Hepatocyte (in vitro differentiated cells): ENCODE data around the gene SLC12A8. TPM values are rescaled to one million over a fixed set of nuclear protein-coding genes. Genes with fewer than 3 reads are reported as not detected.

Source experiments
- DNase-seq: peaks from one replicate; pipeline ENCODE4 v3.0.0-alpha.2; 2016; ENCODE audit warnings: low spot score
- H2AFZ ChIP-seq: fragments of 200-600 bp; sonication (generic); 2 replicates; pipeline ENCODE4 v1.6.0; 2016; ENCODE audit warnings: antibody characterized with exemption, mild to moderate bottlenecking
- H3K27ac ChIP-seq: fragments of 200-600 bp; sonication (generic); 2 replicates; pipeline ENCODE4 v1.5.1; 2016; ENCODE audit warnings: mild to moderate bottlenecking
- H3K27me3 ChIP-seq: fragments of 200-600 bp; sonication (generic); 2 replicates; pipeline ENCODE4 v1.6.1; 2016
- H3K36me3 ChIP-seq: fragments of 200-600 bp; sonication (generic); replicated peaks from 2 replicates; pipeline ENCODE4 v1.5.1; 2016; ENCODE audit warnings: low read depth; ENCODE audit not compliant: insufficient read depth
- H3K4me1 ChIP-seq: fragments of 200-600 bp; sonication (generic); 2 replicates; pipeline ENCODE4 v1.5.1; 2016; ENCODE audit warnings: mild to moderate bottlenecking, moderate library complexity; ENCODE audit not compliant: insufficient read depth
- H3K4me2 ChIP-seq: fragments of 200-600 bp; sonication (generic); 2 replicates; pipeline ENCODE4 v1.6.0; 2016
- H3K4me3 ChIP-seq: fragments of 200-600 bp; sonication (generic); 2 replicates; pipeline ENCODE4 v1.5.1; 2016; ENCODE audit warnings: mild to moderate bottlenecking
- H3K79me2 ChIP-seq: fragments of 200-600 bp; sonication (generic); 2 replicates; pipeline ENCODE4 v1.6.0; 2017; ENCODE audit warnings: mild to moderate bottlenecking
- H3K9me2 ChIP-seq: fragments of 200-600 bp; sonication (generic); replicated peaks from 2 replicates; pipeline ENCODE4 v1.6.0; 2017; ENCODE audit warnings: mild to moderate bottlenecking; ENCODE audit not compliant: insufficient read depth
- H3K9me3 ChIP-seq: fragments of 200-600 bp; sonication (generic); 2 replicates; pipeline ENCODE4 v1.5.1; 2016; ENCODE audit warnings: low read depth, mild to moderate bottlenecking
- H4K20me1 ChIP-seq: fragments of 200-600 bp; sonication (generic); 2 replicates; pipeline ENCODE4 v1.6.0; 2016; ENCODE audit warnings: mild to moderate bottlenecking; ENCODE audit not compliant: insufficient read depth, poor library complexity, severe bottlenecking
- CTCF ChIP-seq: fragments of 200-600 bp; sonication (generic); IDR thresholded peaks from 2 replicates; pipeline ENCODE4 v1.5.1; 2016; ENCODE audit warnings: antibody characterized with exemption, mild to moderate bottlenecking; ENCODE audit not compliant: poor library complexity
- EZH2 ChIP-seq: fragments of 200-600 bp; sonication (generic); IDR thresholded peaks from 2 replicates; pipeline ENCODE4 v1.6.1; 2016; ENCODE audit warnings: antibody characterized with exemption, mild to moderate bottlenecking, borderline replicate concordance
- EZH2phosphoT487 ChIP-seq: fragments of 200-600 bp; sonication (generic); IDR thresholded peaks from one replicate; pipeline ENCODE4 v1.6.1; 2018; ENCODE audit warnings: antibody characterized with exemption, mild to moderate bottlenecking, low read depth, moderate library complexity; ENCODE audit not compliant: unreplicated experiment, severe bottlenecking
- WGBS: methylation state at CpG from one replicate; pipeline ENCODE4 v1.1.6; 2016; ENCODE audit warnings: low lambda C conversion rate; ENCODE audit errors: missing lambda C conversion rate; 5-methylcytosine and 5-hydroxymethylcytosine counted together
- polyA plus RNA-seq: library from polyadenylated mRNA; unstranded; fragments of >200 nt; fragmentation: Nextera tagmentation; extraction: Ambion mirVana; gene quantifications from 2 replicates; pipeline ENCODE4 v1.2.1, GENCODE V29; 2016
- total RNA-seq: library from RNA; depleted of rRNA; stranded (reverse); fragments of >200 nt; gene quantifications from 2 replicates; pipeline ENCODE4 v1.2.3, GENCODE V29; 2014

SLC12A8 gene
- total and polyA plus RNA-seq, 2 experiments from 2014 or later: 18.9 to 20.0 TPM

DNA sequence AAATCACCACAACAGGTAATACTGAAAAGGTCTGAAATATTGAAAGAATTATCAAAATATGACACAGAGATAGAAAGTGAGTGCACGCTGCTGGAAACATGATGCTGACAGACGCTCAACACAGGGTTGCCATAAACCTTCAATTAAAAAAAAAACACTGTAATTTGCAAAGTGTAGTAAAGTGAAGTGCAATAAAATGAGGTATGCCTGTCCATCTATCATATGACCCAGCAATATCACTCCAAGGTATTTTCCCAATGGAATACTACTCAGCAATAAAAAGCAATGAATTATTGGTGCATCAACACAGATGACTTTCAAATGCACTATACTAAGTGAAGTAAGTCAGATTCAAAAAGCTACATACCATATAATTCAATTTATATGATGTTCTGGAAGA is 47.6 kb upstream of the SLC12A8 start:
- H3K27ac ChIP-seq: no peak overlapping the region
- no peaks in the 10 kb centered on the region for H3K4me1 ChIP-seq
- no peaks in the 10 kb centered on the region for H3K36me3 ChIP-seq
- no peak overlapping the region for H3K4me2 ChIP-seq
- H3K79me2 ChIP-seq: no peaks in the 10 kb centered on the region
- H2AFZ ChIP-seq: no peak overlapping the region
- no peaks in the 10 kb centered on the region for H3K9me2 ChIP-seq
- DNase-seq: no peak
- no peaks in the 10 kb centered on the region for H3K27me3 ChIP-seq
- no peaks in the 10 kb centered on the region for H4K20me1 ChIP-seq
- WGBS: 100% methylated on average over 2 of the region's 2 CpGs
- H3K9me3 ChIP-seq: peaks cover 9% of the 10 kb centered on the region
- TF ChIP-seq EZH2 (no peak), CTCF (no peak), EZH2phosphoT487 (no peak)
- H3K4me3 ChIP-seq: no peak overlapping the region

DNA sequence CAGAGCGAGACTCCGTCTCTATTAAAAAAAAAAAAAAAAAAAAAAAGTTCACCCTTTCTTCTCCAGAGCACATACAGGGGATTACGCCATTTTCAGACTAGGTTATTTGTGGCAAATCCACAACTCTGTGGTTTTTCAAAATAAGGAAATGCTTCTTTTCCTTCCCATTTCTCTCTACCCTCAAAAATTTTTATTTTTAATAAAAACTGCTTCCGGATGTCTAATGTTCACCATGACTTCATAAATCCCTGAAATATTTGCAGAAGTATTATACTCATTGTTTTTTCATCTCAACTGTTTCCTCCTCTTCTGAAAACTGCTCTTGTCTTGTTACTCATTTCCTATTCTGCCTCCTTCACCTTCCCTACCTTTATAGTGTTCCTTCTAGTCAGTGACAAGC is 45.0 kb upstream of the SLC12A8 start:
- H3K4me1 ChIP-seq: no peaks in the 10 kb centered on the region
- no peaks in the 10 kb centered on the region for H3K36me3 ChIP-seq
- no peaks in the 10 kb centered on the region for H3K27me3 ChIP-seq
- H3K79me2 ChIP-seq: no peaks in the 10 kb centered on the region
- H3K9me3 ChIP-seq: peaks cover 9% of the 10 kb centered on the region
- H3K27ac ChIP-seq: no peak overlapping the region
- DNase-seq: no peak
- TF ChIP-seq EZH2phosphoT487: no peak
- no peak for TF ChIP-seq CTCF
- no peak overlapping the region for H3K4me3 ChIP-seq
- no peak overlapping the region for H2AFZ ChIP-seq
- no peaks in the 10 kb centered on the region for H4K20me1 ChIP-seq
- no peaks in the 10 kb centered on the region for H3K9me2 ChIP-seq
- no peak overlapping the region for H3K4me2 ChIP-seq
- 98% methylated on average over 3 of the region's 4 CpGs for WGBS

DNA sequence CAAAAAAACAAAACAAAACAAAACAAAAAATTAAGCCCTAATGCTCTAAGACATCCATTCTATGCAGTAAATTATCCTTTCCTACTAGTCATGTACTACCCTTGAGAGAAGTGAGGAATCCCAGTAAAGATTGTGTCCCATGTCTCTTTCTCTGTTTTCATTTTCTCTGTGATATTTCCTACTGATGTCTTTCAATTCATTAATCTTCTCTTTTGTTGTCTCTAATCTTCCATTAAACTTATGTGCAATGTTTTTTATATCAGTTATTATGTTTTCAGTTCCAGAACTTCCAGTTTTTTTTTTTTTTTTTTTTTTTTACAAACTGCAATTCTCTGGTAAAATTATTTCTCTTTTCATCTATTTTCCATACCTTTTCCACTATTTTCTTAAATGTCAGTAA is 44.1 kb upstream of the SLC12A8 start:
- H3K4me1 ChIP-seq: no peaks in the 10 kb centered on the region
- H3K36me3 ChIP-seq: no peaks in the 10 kb centered on the region
- H3K27ac ChIP-seq: no peak overlapping the region
- H3K4me2 ChIP-seq: no peak overlapping the region
- H3K9me2 ChIP-seq: no peaks in the 10 kb centered on the region
- H3K27me3 ChIP-seq: no peaks in the 10 kb centered on the region
- DNase-seq: no peak
- H2AFZ ChIP-seq: no peak overlapping the region
- peaks cover 9% of the 10 kb centered on the region for H3K9me3 ChIP-seq
- no peaks in the 10 kb centered on the region for H3K79me2 ChIP-seq
- no peaks in the 10 kb centered on the region for H4K20me1 ChIP-seq
- TF ChIP-seq EZH2: no peak
- no peak for TF ChIP-seq EZH2phosphoT487
- no peak for TF ChIP-seq CTCF
- no peak overlapping the region for H3K4me3 ChIP-seq

- TF ChIP-seq EZH2 (no peak), EZH2phosphoT487 (no peak), CTCF (no peak)
- H3K79me2 ChIP-seq: no peaks in the 10 kb centered on the region
- WGBS: 86% methylated on average over 2 of the region's 2 CpGs
- no peaks in the 10 kb centered on the region for H3K9me3 ChIP-seq
- H3K27me3 ChIP-seq: no peaks in the 10 kb centered on the region
- no peak overlapping the region for H2AFZ ChIP-seq
- no peaks in the 10 kb centered on the region for H3K36me3 ChIP-seq
- H4K20me1 ChIP-seq: no peaks in the 10 kb centered on the region
- H3K4me3 ChIP-seq: no peak overlapping the region
- H3K4me2 ChIP-seq: no peak overlapping the region
- no peak for DNase-seq
- no peak overlapping the region for H3K27ac ChIP-seq
- H3K4me1 ChIP-seq: no peaks in the 10 kb centered on the region
- H3K9me2 ChIP-seq: no peaks in the 10 kb centered on the region
Measured at GRCh38 chr3:125250973-125251372, 38.4 kb upstream of the SLC12A8 start.
